Lower leg skin (tissue), 4 donors: Measurements from ENCODE around the gene PODNL1. TPM values are rescaled to one million over a fixed set of nuclear protein-coding genes. Genes with fewer than 3 reads are reported as not detected.

ENCODE experiments used
- DNase-seq, 2 donors: peaks; one replicate each; pipeline ENCODE4 v3.0.0-alpha.2; 2019; ENCODE audit warnings: low spot score in 2 of 2
- H3K4me3 ChIP-seq: fragments of 200-600 bp; sonication (generic); 2 replicates; pipeline ENCODE4 v1.5.1; 2017; ENCODE audit warnings: mild to moderate bottlenecking, low read depth; ENCODE audit not compliant: poor library complexity, severe bottlenecking
- CTCF ChIP-seq, 3 donors: fragments of 450-650 bp; IDR thresholded peaks; one replicate each; pipeline ENCODE4 v1.5.1; 2016; ENCODE audit warnings: antibody characterized with exemption in 3 of 3, mild to moderate bottlenecking in 3 of 3, moderate library complexity in 2 of 3
- POLR2A ChIP-seq, 2 donors: fragments of 450-650 bp; IDR thresholded peaks; one replicate each; pipeline ENCODE4 v1.6.1; 2016 to 2017; ENCODE audit warnings: antibody characterized with exemption in 2 of 2, mild to moderate bottlenecking in 1 of 2, moderate library complexity in 1 of 2
- WGBS, 2 donors: methylation state at CpG; one replicate each; pipeline ENCODE4 v1.1.5; 2018; 5-methylcytosine and 5-hydroxymethylcytosine counted together
- intact Hi-C: fragments of 100-400 bp; cut with DNase I; formaldehyde crosslinking; loops from one replicate; pipeline ENCODE4 v1.15.0; 2023; ENCODE audit warnings: low total_unique reads
- total RNA-seq, 4 donors: library from RNA; depleted of rRNA; stranded (reverse); fragments of >200 nt; gene quantifications; one replicate each; pipeline ENCODE4 v1.1.0, GENCODE V29; 2016

Gene PODNL1
- total RNA-seq = 1 to 10 TPM; 5.2 to 8.2 (median 6.4) TPM

GRCh38 chr19:13938301-13939064, at the start of gene PODNL1:
TSS of gene PODNL1 (minus strand) at chr19:13938417. CDS start at chr19:13938181, 236 bp downstream.
- no peak for DNase-seq
- intact Hi-C loops = no loop called here
- TF ChIP-seq CTCF (IDR thresholded peaks at IDR 0.05) (no peak), POLR2A (IDR thresholded peaks at IDR 0.05) (no peak)
- H3K4me3 ChIP-seq = no peak within 1 kb of the TSS
- whole genome bisulfite sequencing, 2 donors = 20 to 32% methylated on average over 16 to 19 of the region's 21 CpGs

- intact Hi-C loops = no loop called here
- TF ChIP-seq POLR2A (IDR thresholded peaks at IDR 0.05) (no peak), CTCF (IDR thresholded peaks at IDR 0.05) (no peak)
- no peak for DNase-seq
- WGBS, 2 donors = 67% methylated on average over 17 of the region's 17 CpGs
- H3K4me3 ChIP-seq = no peak overlapping the region
These were observed 49.1 kb upstream of the PODNL1 start for GRCh38 chr19:13987101-13987890.

- WGBS, 2 donors = 37 to 60% methylated on average over 6 to 12 of the region's 19 CpGs
- DNase-seq = peak; percentile 86 to 97
- H3K4me3 ChIP-seq = no peak overlapping the region
- intact Hi-C loops = no loop called here
- TF ChIP-seq POLR2A (IDR thresholded peaks at IDR 0.05) = no peak
- TF ChIP-seq CTCF (IDR thresholded peaks at IDR 0.05) = no peak
These were observed 48.2 kb upstream of the PODNL1 start for GRCh38 chr19:13986348-13986904.

- H3K4me3 ChIP-seq = no peak overlapping the region
- DNase-seq = no peak
- WGBS, 2 donors = 69 to 79% methylated on average over 9 to 10 of the region's 10 CpGs
- intact Hi-C loops = no loop called here
- no peak for TF ChIP-seq CTCF (IDR thresholded peaks at IDR 0.05)
- no peak for TF ChIP-seq POLR2A (IDR thresholded peaks at IDR 0.05)
These were observed 47.6 kb upstream of the PODNL1 start for GRCh38 chr19:13985771-13986347.

GRCh38 chr19:13984875-13985741, 46.9 kb upstream of the PODNL1 start:
- H3K4me3 ChIP-seq = no peak overlapping the region
- TF ChIP-seq CTCF (IDR thresholded peaks at IDR 0.05) (no peak), POLR2A (IDR thresholded peaks at IDR 0.05) (no peak)
- no peak for DNase-seq
- 84 to 88% methylated on average over 25 of the region's 25 CpGs for whole genome bisulfite sequencing, 2 donors
- intact Hi-C loops = no loop called here
